ENCODE measurements around the gene WDR27. TPM values are rescaled to one million over a fixed set of nuclear protein-coding genes. Genes with fewer than 3 reads are reported as not detected.

The WDR27 gene
- polyA plus RNA-seq, 2 of the 4 experiments (the other 2 are of a cell fraction), result 18.9 to 36.1 TPM

DNA sequence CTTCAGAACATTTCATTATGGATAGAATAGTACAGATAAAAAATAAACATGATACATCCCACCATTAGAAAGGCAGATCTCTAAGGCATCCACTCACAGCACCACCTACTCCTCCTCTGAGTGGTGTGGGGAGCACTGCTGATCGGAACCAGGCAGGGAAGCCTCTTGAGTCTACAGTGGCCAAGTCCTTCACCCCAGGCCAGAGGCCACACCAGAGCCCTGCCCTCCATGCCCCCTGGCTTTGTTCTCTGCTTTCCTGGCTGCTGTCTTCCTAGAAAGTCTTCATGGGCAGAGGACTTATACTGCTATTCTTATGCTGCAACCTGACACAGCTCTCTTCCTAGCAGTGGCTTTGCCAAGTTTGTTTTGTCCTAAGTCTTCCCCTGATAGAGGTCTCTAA is 246.4 kb downstream of the WDR27 start:
- FAIRE-seq (no peak), ATAC-seq (no peak), DNase-seq (ENCODE audit: low read depth in 1 of 2, low spot score in 1 of 2) (no peak)
- Histone ChIP-seq H3K4me1 (no peaks in the 10 kb centered on the region), H3K4me3 (no peak overlapping the region), H3K27ac (no peak overlapping the region), H3K9me3 (no peaks in the 10 kb centered on the region), H3K4me2 (no peak overlapping the region)
- no peak for TF ChIP-seq HOXB13 (CRISPR knock-in tag; IDR thresholded peaks at IDR 0.05; ENCODE audit: low read depth)
- no peak for TF ChIP-seq EP300 (IDR thresholded peaks at IDR 0.05)
- TF ChIP-seq TFCP2L1 (CRISPR knock-in tag; IDR thresholded peaks at IDR 0.05), result no peak
- TF ChIP-seq, protein P1, sequence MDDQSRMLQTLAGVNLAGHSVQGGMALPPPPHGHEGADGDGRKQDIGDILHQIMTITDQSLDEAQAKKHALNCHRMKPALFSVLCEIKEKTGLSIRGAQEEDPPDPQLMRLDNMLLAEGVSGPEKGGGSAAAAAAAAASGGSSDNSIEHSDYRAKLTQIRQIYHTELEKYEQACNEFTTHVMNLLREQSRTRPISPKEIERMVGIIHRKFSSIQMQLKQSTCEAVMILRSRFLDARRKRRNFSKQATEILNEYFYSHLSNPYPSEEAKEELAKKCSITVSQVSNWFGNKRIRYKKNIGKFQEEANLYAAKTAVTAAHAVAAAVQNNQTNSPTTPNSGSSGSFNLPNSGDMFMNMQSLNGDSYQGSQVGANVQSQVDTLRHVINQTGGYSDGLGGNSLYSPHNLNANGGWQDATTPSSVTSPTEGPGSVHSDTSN (IDR thresholded peaks at IDR 0.05), result no peak
- WGBS (ENCODE audit: missing lambda C conversion rate), result 83% methylated on average over 1 of the region's 1 CpG
- ChIA-PET POLR2A (no interaction called here), CTCF (no interaction called here)

DNA sequence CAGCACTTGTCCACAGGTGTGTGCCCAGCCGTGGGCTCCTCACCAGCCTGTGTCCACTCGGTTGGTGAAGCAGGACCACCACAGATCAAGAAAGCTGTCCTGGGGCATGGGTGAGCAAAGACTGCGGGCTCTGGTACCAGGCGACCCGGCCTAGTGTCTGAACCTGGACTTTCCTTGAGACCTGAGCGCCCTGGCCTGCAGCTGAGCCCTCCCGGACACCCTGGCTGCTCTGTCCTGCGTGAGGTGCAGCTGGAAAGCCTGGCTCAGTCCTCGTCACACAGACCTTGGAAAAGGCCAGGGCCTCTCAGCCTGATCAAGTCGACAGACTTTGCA is 247.0 kb downstream of the WDR27 start:
- Histone ChIP-seq H3K4me2 (no peak overlapping the region), H3K9me3 (no peaks in the 10 kb centered on the region), H3K4me3 (no peak overlapping the region), H3K4me1 (no peaks in the 10 kb centered on the region), H3K27ac (no peak overlapping the region)
- WGBS (ENCODE audit: missing lambda C conversion rate), result 61% methylated on average over 4 of the region's 10 CpGs
- ATAC-seq (no peak), FAIRE-seq (no peak), DNase-seq (ENCODE audit: low read depth in 1 of 2, low spot score in 1 of 2) (no peak)
- TF ChIP-seq, protein P2, sequence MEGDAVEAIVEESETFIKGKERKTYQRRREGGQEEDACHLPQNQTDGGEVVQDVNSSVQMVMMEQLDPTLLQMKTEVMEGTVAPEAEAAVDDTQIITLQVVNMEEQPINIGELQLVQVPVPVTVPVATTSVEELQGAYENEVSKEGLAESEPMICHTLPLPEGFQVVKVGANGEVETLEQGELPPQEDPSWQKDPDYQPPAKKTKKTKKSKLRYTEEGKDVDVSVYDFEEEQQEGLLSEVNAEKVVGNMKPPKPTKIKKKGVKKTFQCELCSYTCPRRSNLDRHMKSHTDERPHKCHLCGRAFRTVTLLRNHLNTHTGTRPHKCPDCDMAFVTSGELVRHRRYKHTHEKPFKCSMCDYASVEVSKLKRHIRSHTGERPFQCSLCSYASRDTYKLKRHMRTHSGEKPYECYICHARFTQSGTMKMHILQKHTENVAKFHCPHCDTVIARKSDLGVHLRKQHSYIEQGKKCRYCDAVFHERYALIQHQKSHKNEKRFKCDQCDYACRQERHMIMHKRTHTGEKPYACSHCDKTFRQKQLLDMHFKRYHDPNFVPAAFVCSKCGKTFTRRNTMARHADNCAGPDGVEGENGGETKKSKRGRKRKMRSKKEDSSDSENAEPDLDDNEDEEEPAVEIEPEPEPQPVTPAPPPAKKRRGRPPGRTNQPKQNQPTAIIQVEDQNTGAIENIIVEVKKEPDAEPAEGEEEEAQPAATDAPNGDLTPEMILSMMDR (IDR thresholded peaks at IDR 0.05), result no peak
- TF ChIP-seq ZSCAN20 (CRISPR knock-in tag; IDR thresholded peaks at IDR 0.05) (no peak), KDM1A (IDR thresholded peaks at IDR 0.05; ENCODE audit: low read depth) (no peak)
- CTCF ChIA-PET, result no interaction called here
- POLR2A ChIA-PET, result no interaction called here

DNA sequence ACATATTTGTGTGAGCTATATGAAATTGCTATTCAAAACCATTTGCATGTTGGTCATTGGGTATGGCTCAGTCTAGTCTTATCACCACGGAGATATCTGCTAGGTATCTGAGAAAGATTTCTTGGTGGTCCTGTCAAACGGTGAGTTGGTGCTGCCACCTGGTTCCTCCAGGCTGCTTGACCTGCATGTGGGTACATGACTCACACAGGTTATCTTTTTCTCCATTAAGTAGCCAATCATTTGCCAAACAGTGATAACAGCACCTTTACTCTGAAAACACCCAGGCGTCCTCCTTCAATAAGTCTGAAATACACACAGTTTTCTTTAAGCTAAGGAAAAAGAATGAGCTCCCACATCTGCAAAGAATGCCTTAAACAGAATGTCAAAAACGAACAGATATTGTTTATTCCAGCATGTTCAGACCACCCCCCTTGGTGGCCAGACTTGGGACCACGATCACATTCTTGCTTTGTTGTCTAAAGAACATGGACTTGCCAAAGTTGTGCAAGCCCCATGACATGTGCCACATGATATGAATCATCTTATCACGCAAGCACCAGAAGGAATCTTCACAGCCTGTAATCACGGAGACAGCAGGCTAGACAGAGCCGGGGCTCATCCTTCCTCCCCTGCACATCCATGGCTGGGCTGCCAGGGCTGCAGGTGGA is 247.5 kb downstream of the WDR27 start:
- Histone ChIP-seq H3K27ac (no peak overlapping the region), H3K4me2 (no peak overlapping the region), H3K4me1 (no peaks in the 10 kb centered on the region), H3K9me3 (no peaks in the 10 kb centered on the region), H3K4me3 (no peak overlapping the region)
- WGBS (ENCODE audit: missing lambda C conversion rate), result 61% methylated on average over 8 of the region's 8 CpGs
- no peak for FAIRE-seq
- ChIA-PET POLR2A (no interaction called here), CTCF (no interaction called here)
- DNase-seq (ENCODE audit: low read depth in 1 of 2, low spot score in 1 of 2), result no peak
- TF ChIP-seq CHD4 (IDR thresholded peaks at IDR 0.05; ENCODE audit: borderline replicate concordance), result no peak
- TF ChIP-seq RNF2 (IDR thresholded peaks at IDR 0.05; ENCODE audit: borderline replicate concordance, low read depth), result no peak
- TF ChIP-seq CEBPB (IDR thresholded peaks at IDR 0.05), result no peak
- TF ChIP-seq RFX5 (IDR thresholded peaks at IDR 0.05), result no peak
- TF ChIP-seq MYC (IDR thresholded peaks at IDR 0.05; ENCODE audit: borderline replicate concordance, low read length), result no peak
- TF ChIP-seq, protein P3, sequence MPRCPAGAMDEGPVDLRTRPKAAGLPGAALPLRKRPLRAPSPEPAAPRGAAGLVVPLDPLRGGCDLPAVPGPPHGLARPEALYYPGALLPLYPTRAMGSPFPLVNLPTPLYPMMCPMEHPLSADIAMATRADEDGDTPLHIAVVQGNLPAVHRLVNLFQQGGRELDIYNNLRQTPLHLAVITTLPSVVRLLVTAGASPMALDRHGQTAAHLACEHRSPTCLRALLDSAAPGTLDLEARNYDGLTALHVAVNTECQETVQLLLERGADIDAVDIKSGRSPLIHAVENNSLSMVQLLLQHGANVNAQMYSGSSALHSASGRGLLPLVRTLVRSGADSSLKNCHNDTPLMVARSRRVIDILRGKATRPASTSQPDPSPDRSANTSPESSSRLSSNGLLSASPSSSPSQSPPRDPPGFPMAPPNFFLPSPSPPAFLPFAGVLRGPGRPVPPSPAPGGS (IDR thresholded peaks at IDR 0.05), result no peak
- TF ChIP-seq RARB (CRISPR knock-in tag; IDR thresholded peaks at IDR 0.05), result no peak
- TF ChIP-seq, protein P4, sequence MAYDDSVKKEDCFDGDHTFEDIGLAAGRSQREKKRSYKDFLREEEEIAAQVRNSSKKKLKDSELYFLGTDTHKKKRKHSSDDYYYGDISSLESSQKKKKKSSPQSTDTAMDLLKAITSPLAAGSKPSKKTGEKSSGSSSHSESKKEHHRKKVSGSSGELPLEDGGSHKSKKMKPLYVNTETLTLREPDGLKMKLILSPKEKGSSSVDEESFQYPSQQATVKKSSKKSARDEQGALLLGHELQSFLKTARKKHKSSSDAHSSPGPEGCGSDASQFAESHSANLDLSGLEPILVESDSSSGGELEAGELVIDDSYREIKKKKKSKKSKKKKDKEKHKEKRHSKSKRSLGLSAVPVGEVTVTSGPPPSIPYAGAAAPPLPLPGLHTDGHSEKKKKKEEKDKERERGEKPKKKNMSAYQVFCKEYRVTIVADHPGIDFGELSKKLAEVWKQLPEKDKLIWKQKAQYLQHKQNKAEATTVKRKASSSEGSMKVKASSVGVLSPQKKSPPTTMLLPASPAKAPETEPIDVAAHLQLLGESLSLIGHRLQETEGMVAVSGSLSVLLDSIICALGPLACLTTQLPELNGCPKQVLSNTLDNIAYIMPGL (CRISPR knock-in tag; IDR thresholded peaks at IDR 0.05; ENCODE audit: borderline replicate concordance), result no peak
- TF ChIP-seq MAZ (IDR thresholded peaks at IDR 0.05; ENCODE audit: borderline replicate concordance, low read depth, low read length), result no peak
- no peak for TF ChIP-seq HEYL (CRISPR knock-in tag; IDR thresholded peaks at IDR 0.05)
- no peak for TF ChIP-seq RAD21 (conservative IDR thresholded peaks at IDR 0.05 in 1 of 2, IDR thresholded peaks at IDR 0.05 in 1 of 2)
- ATAC-seq, result no peak
